Activated naive CD4-positive, alpha-beta T cell treated with anti-CD3 and anti-CD28 coated beads, Interleukin-2, amount 50 U/mL, for 16 hours (primary cell): ENCODE measurements around the gene CREB3L4.

ENCODE experiments used
- DNase-seq: peaks from one replicate; pipeline ENCODE4 v3.0.0-alpha.2; 2020

The CREB3L4 gene

GRCh38 chr1:153937331-153937730, 30.4 kb upstream of the CREB3L4 start:
- no peak for DNase-seq

GRCh38 chr1:153938996-153939395, 28.7 kb upstream of the CREB3L4 start:
- no peak for DNase-seq

GRCh38 chr1:153939476-153939875, 28.2 kb upstream of the CREB3L4 start:
- DNase-seq, result no peak

GRCh38 chr1:153940756-153941155, 26.9 kb upstream of the CREB3L4 start:
- DNase-seq, result no peak

GRCh38 chr1:153941826-153942725, 25.6 kb upstream of the CREB3L4 start:
- no peak for DNase-seq

- DNase-seq, result no peak
Observed at GRCh38 chr1:153942766-153943549, 24.7 kb upstream of the CREB3L4 start.

- no peak for DNase-seq
Observed at GRCh38 chr1:153944005-153944826, 23.5 kb upstream of the CREB3L4 start.

GRCh38 chr1:153944827-153945117, 22.9 kb upstream of the CREB3L4 start:
- DNase-seq, result no peak

- peak; percentile 66 for DNase-seq
Observed at GRCh38 chr1:153945131-153945794, 22.4 kb upstream of the CREB3L4 start.

- DNase-seq, result peak; percentile 59
Observed at GRCh38 chr1:153945795-153946621, 21.7 kb upstream of the CREB3L4 start.

GRCh38 chr1:153946622-153947241, 21.0 kb upstream of the CREB3L4 start, which contains the start of gene DENND4B:
TSS of gene DENND4B (minus strand) at chr1:153946718. CDS start at chr1:153944374, 2,344 bp downstream.
- DNase-seq, result peak; percentile 76

- no peak for DNase-seq
Observed at GRCh38 chr1:153951183-153951582, 16.5 kb upstream of the CREB3L4 start.

- DNase-seq, result no peak
Observed at GRCh38 chr1:153951801-153952200, 15.9 kb upstream of the CREB3L4 start.

- no peak for DNase-seq
Observed at GRCh38 chr1:153953859-153954365, 13.8 kb upstream of the CREB3L4 start.

- DNase-seq, result no peak
Observed at GRCh38 chr1:153954826-153955225, 12.9 kb upstream of the CREB3L4 start.

- no peak for DNase-seq
Observed at GRCh38 chr1:153956997-153957715, 10.5 kb upstream of the CREB3L4 start.

- no peak for DNase-seq
Observed at GRCh38 chr1:153957744-153958110, 10.0 kb upstream of the CREB3L4 start.

GRCh38 chr1:153958111-153958960, 9.4 kb upstream of the CREB3L4 start, which contains the start of gene CRTC2:
TSS of gene CRTC2 (minus strand) at chr1:153958612. CDS start at chr1:153958497, 115 bp downstream.
- DNase-seq, result peak; percentile 98

GRCh38 chr1:153958961-153959260, 8.8 kb upstream of the CREB3L4 start:
- DNase-seq, result no peak
